ENCODE data around the gene CCR4. TPM values are rescaled to one million over a fixed set of nuclear protein-coding genes. Genes with fewer than 3 reads are reported as not detected.
"Not testable (repeated sequence)": the region's sequence is repeated elsewhere in the genome, so short reads cannot be mapped to it uniquely, and the experiment has no call there.

CCR4 gene
- polyA plus RNA-seq, 3 donors, result 0.20 to 0.27 (median 0.22) TPM

DNA sequence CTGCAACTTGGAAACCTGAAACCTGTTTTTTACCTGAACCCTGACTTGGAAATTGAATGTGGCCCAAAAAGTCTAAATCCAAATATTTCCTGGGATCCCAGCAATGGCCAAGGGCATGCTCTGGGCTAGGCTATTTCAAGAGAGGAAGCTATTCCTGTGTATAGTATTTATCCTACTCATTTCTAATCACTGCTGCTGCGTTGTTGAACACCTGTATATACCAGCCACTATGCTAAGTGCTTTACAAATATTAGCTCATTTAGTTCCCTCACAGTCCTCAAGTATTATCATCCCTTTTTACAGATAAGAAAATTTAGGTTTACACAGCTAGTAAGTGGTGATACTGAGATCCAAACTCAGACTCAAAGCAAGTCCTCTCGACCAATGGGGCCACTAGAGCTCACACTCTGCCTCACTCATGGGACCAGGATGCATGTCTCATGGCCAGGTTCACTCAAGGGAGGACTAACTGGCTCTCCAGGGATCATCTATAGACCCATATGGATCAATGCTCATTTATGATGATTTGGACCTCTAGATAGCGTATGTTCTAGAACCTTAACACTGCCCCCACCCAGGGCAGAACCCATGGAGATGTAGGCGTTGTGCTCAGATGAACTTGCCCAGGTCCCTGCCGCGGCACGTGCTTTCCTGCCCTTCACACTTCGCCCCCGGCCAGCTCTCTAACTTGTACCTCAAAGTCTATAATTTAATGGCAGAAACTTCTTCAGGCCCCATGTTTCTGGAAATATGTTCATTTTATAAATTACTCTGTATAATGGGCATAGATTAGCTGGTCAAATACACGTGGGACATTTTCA, 2.6 kb upstream of the CCR4 start:
- DNase-seq (ENCODE audit: extremely low read depth in 1 of 11, low read depth in 9 of 11, low spot score in 4 of 11), result no peak

DNA sequence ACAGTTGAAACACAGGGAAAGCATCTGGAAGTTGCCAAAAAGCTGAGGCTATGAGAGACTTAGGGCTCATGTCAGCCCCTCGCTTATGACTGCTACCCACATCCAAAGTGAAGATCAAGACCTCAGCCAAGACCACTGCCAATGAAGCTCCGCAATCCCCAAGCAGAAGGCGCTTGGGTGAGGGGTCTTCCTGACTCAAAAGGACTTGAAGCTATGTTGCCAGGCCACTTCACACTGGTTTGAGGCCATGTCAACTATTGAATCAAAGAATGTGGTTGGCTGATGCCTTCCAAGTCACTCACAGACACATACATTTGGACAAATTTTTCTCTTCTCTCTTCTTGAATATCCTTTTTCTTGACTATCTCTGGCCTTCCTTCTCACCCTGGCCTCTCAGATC, 928 bp upstream of the CCR4 start:
- DNase-seq (ENCODE audit: extremely low read depth in 1 of 11, low read depth in 9 of 11, low spot score in 4 of 11), result no peak

DNA sequence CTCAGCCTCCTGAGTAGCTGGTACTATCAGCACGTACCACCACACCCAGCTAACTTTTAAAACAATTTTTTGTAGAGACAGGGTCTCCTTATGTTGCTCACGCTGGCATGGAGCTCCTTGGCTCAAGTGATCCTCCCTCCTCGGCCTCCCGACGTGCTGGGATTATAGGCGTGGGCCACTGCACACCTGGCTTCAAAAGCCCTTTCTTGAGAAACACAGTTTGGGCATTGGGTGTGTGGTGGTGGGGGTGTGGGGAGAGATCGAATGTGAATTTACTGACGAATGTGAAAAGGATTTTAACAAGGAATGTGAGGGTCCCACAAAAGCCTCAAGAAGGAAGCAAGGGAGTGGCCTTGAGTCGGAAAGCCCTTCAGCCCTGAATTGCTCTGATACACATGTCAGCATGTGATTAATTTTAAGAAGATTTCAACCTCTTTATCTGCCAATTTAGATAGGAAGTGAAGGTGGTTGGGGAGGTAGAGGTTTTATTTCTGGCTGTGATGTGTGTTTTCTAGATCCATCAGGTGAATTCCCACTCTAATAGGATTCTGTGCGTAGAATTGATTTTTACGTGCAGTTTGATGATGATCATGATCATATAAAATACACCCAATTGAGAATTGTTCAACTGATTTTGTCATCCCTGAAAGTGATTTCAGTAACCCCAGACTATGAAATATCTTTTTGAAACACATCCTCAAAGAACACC, 1.1 kb downstream of the CCR4 start:
- no peak for DNase-seq (ENCODE audit: extremely low read depth in 1 of 11, low read depth in 9 of 11, low spot score in 4 of 11)

DNA sequence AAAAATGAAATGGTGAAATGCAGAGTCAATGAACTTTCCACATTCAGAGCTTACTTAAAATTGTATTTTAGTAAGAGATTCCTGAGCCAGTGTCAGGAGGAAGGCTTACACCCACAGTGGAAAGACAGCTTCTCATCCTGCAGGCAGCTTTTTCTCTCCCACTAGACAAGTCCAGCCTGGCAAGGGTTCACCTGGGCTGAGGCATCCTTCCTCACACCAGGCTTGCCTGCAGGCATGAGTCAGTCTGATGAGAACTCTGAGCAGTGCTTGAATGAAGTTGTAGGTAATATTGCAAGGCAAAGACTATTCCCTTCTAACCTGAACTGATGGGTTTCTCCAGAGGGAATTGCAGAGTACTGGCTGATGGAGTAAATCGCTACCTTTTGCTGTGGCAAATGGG, 3.1 kb downstream of the CCR4 start:
- no peak for DNase-seq (ENCODE audit: extremely low read depth in 1 of 11, low read depth in 9 of 11, low spot score in 4 of 11)

DNA sequence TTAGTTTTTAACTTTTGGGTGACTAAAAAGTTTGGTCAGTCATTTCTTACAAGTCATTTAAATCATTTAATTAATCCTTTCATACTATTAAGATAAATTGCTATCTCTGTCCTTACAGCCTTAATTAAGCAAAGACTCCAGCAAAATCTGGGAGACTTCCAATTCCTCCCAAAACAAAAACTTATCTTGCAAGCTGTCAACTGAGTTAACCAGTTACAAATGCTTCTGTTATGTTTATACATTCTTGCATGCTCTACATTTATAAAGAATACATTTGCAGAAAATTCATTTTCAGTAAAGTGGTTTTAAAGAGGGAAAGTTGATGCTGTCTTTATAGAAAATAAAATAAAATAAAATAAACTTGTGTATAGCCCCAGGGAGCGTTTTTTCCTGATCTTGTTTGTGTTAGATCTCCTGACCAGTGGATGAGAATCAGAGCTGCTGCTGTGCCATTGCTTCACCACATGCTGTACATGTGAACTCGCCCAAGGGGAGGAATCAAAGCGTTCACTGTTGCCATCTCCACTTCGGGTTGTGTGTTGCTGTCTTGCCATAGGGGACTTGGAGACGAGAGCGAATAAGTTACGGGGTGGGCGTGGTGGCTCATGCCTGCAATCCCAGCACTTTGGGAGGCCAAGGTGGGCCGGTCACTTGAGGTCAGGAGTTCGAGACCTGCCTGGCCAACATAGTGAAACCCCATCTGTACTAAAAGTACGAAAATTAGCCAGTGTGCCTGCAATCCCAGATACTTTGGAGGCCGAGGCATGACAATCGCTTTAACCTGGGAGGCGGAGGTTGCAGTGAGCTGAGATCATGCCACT, 5.5 kb downstream of the CCR4 start:
- DNase-seq (ENCODE audit: extremely low read depth in 1 of 11, low read depth in 9 of 11, low spot score in 4 of 11), result peak in 2 of 11 donors; percentile 33 to 41

DNA sequence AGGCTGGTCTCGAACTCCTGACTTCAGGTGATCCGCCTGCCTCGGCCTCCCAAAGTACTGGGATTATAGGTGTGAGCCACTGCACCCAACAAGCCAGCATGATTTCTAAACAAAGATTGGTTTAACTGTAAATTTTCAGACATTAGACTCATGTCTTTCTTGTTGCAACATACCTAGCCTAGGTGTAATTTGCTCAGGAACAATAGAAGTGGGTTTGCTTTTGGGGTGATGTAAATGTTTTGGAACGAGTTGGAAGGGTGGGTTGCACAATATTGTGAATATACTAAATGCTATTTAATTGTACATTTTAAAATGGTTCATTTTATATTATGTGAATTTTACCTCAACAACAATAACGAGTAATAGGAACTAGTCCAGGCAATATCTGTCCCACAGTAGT, 7.1 kb downstream of the CCR4 start:
- DNase-seq (ENCODE audit: extremely low read depth in 1 of 11, low read depth in 9 of 11, low spot score in 4 of 11), result no peak

DNA sequence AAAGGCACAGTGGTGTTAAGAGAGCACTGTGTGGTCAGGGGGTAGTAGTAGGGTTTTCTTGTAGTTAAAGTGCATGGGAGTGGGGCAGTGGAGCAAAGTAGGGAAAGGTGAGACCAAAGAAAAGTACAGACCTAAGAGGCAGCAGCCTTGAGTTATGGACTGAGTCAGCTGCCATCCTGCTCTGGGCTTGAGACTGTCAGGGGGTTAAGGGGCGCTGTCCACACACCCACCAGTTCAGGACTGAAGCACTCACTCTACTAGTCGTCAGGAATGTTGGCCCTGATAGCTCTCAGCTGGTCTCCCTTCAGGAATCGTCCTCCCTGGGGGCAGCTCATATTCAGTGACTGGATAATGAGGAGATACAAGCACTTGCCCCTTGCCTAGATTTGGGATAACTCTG, 7.9 kb downstream of the CCR4 start:
- DNase-seq (ENCODE audit: extremely low read depth in 1 of 11, low read depth in 9 of 11, low spot score in 4 of 11), result no peak

GRCh38 chr3:32960404-32961170, 9.1 kb downstream of the CCR4 start:
- no peak for DNase-seq (ENCODE audit: extremely low read depth in 1 of 11, low read depth in 9 of 11, low spot score in 4 of 11)

DNA sequence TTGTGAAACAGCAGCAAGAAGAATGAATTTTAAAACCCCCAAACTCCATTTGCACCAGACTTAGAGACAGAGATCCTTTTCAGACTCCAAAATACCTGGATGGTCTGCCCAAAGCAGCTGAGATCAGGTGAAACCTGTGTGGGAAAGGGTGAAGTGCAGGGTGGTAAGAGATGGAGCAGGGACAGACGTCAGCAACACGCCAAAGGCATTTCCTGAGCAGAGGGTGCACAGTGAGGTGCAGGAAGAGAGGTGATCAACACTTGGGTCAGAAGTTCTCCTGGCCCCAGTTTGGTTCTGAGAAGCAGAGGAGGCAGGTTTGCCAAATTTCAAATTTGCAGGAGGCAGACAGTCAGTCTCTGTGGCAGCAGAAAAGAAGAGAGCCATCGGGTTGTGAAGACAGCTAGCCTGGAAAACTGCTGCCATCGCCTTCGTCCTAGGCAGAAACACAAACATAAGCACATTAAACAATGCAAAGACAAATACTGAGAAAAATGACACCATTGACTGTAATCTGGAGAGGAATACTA, 9.8 kb downstream of the CCR4 start:
- DNase-seq (ENCODE audit: extremely low read depth in 1 of 11, low read depth in 9 of 11, low spot score in 4 of 11), result no peak

- no peak for DNase-seq (ENCODE audit: extremely low read depth in 1 of 11, low read depth in 9 of 11, low spot score in 4 of 11)
Measured at GRCh38 chr3:32963871-32964270, 12.4 kb downstream of the CCR4 start.

DNA sequence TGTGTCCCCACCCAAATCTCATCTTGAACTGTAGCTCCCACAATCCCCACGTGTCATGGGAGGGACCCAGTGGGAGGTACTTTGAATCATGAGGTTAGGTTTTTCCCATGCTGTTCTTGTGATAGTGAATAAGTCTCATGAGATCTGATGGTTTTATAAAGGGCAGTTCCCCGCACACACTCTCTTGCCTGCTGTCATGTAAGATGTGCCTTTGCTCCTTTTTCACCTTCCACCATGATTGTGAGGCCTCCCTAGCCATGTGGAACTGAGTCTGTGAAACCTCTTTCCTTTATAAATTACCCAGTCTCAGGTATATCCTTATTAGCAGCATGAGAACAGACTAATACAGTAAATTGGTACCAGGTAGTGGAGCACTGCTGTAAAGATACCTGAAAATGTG, 13.3 kb downstream of the CCR4 start:
- DNase-seq (ENCODE audit: extremely low read depth in 1 of 11, low read depth in 9 of 11, low spot score in 4 of 11), result not testable (repeated sequence)

DNA sequence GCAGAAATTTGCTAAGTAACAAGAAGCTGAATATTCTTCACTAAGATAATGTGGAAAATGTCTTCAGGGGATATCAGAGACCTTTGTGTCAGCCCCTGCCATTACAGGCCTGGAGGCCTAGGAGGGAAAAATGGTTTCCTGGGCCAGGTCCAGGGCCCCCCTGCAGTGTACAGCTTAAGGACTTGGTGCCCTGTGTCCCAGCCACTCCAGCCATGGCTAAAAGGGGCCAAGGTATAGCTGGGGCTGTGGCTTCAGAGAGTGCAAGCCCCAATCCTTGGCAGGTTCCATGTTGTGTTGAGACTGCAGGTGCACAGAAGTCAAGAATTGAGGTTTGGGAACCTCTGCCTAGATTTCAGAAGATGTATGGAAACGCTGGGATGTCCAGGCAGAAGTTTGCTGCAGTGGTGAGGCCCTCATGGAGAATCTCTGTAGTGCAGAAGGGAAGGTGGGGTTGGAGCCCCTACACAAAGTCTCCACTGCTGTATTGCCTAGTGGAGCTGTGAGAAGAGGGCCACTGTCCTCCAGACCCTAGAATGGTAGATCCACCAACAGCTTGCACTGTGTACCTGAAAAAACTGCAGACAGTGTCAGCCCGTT, 14.3 kb downstream of the CCR4 start:
- not testable (repeated sequence) for DNase-seq (ENCODE audit: extremely low read depth in 1 of 11, low read depth in 9 of 11, low spot score in 4 of 11)

- DNase-seq (ENCODE audit: extremely low read depth in 1 of 11, low read depth in 9 of 11, low spot score in 4 of 11), result not testable (repeated sequence)
Measured at GRCh38 chr3:32966627-32967026, 15.2 kb downstream of the CCR4 start.

DNA sequence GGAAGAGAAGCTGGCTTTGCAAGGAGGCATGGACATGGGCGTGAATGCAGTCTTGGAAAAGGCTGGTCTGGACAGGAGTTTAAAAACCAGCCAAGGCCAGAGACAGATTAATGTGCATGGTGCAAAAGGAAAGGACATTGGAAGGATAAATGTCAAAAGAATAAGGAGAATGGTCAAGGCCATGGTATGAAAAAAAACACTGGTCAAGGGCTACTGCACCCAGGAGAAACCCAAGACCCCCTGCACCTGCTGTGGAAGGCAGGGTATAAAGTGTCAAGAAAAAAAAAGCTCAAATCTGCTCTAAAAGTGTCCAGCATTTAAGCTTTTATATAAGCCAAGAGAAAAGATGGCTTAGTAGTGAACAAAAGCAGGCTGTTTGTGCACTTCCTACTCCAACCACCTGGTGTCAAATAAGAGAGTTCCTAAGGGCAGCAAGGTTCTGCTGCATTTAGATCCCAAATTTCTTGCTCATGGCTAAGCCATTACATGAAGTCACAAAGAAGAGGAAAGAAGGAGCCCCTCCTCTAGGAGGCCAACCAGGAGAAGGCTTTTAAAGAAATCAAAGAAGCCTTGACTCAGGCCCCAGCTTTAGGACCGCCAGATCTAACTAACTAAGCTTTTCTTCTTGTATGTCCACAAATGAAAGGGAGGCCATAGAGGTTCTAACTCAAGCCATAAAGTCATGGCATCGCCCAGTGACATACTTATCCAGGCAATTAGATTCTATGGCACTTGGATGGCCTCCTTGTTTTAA, 16.9 kb downstream of the CCR4 start:
- DNase-seq (ENCODE audit: extremely low read depth in 1 of 11, low read depth in 9 of 11, low spot score in 4 of 11), result no peak

- no peak for DNase-seq (ENCODE audit: extremely low read depth in 1 of 11, low read depth in 9 of 11, low spot score in 4 of 11)
Measured at GRCh38 chr3:32968920-32969389, 17.5 kb downstream of the CCR4 start.

- no peak for DNase-seq (ENCODE audit: extremely low read depth in 1 of 11, low read depth in 9 of 11, low spot score in 4 of 11)
Measured at GRCh38 chr3:32969656-32970055, 18.2 kb downstream of the CCR4 start.

GRCh38 chr3:32971291-32971690, 19.8 kb downstream of the CCR4 start:
- not testable (repeated sequence) for DNase-seq (ENCODE audit: extremely low read depth in 1 of 11, low read depth in 9 of 11, low spot score in 4 of 11)

Measured in renal cortex interstitium (tissue), 11 donors.